Endothelial cell of umbilical vein (primary cell): ENCODE data around the gene PTPN14. TPM values are rescaled to one million over a fixed set of nuclear protein-coding genes. Genes with fewer than 3 reads are reported as not detected.

Experiments used
- BruUV-seq: library from RNA; stranded (reverse); fragments of 400-500 nt; replicated peaks from 2 replicates; lab custom pipeline; 2021; lab: Mats Ljungman, UMichigan
- CTCF ChIA-PET: fragments of 300-600, 350-600 bp; sonication (Branson Sonifier 250); formaldehyde crosslinking; loops from one replicate; lab custom pipeline; 2021; ENCODE audit warnings: antibody characterized with exemption, inconsistent platforms; lab: Charles Lee
- POLR2A ChIA-PET: fragments of 300-600, 350-600 bp; sonication (Branson Sonifier 250); formaldehyde crosslinking; loops from one replicate; lab custom pipeline; 2021; ENCODE audit warnings: antibody characterized with exemption, inconsistent platforms; lab: Charles Lee
- DNase-seq: peaks from one replicate; pipeline ENCODE4 v3.0.0-alpha.2; 2011; ENCODE audit warnings: low read depth, low spot score
- FAIRE-seq: peaks from 2 replicates; lab custom pipeline; 2011; peaks lifted over from hg19 to GRCh38; lab: Jason Lieb, UNC
- H2AFZ ChIP-seq: 2 replicates; pipeline ENCODE4 v1.6.0; 2012; ENCODE audit warnings: low read depth, low read length, control low read depth, inconsistent platforms
- H3K27ac ChIP-seq: 2 replicates; pipeline ENCODE4 v1.5.1; 2011; ENCODE audit warnings: low read depth, mild to moderate bottlenecking, control low read depth, low read length, moderate library complexity; ENCODE audit not compliant: insufficient read depth
- H3K27me3 ChIP-seq, 2 experiments: 2 replicates each; pipeline versions ENCODE4 v1.6.0 to v1.6.1; 2011; ENCODE audit warnings: low read length in 2 of 2, mixed read lengths in 1 of 2; ENCODE audit not compliant: control insufficient read depth in 2 of 2, insufficient read depth in 2 of 2
- H3K36me3 ChIP-seq, 2 experiments: 2 replicates in 1 of 2; 3 replicates in 1 of 2; pipeline ENCODE4 v1.5.1; 2011; ENCODE audit warnings: low read length in 2 of 2, mild to moderate bottlenecking in 1 of 2, moderate library complexity in 1 of 2; ENCODE audit not compliant: control insufficient read depth in 2 of 2, insufficient read depth in 2 of 2; ENCODE audit errors: extremely low read depth in 1 of 2
- H3K4me1 ChIP-seq: 3 replicates; pipeline ENCODE4 v1.5.1; 2011; ENCODE audit warnings: mild to moderate bottlenecking, low read length; ENCODE audit not compliant: control insufficient read depth, insufficient read depth; ENCODE audit errors: extremely low read depth
- H3K4me2 ChIP-seq: 2 replicates; pipeline ENCODE4 v1.6.1; 2011; ENCODE audit warnings: low read length, control low read depth, mixed read lengths; ENCODE audit not compliant: insufficient read depth
- H3K4me3 ChIP-seq, 3 experiments: fragments of 200-600 bp in 1 of 3; sonication (generic), shearing (Covaris generic) in 1 of 3; replicated peaks in 1 of 3; 2 replicates each; pipeline ENCODE4 v1.5.1; 2011 to 2016; ENCODE audit warnings: control low read depth in 3 of 3, low read length in 3 of 3, mild to moderate bottlenecking in 2 of 3, inconsistent platforms in 1 of 3, low read depth in 1 of 3, moderate library complexity in 1 of 3; ENCODE audit not compliant: insufficient read depth in 1 of 3
- H3K79me2 ChIP-seq: 2 replicates; pipeline ENCODE4 v1.6.0; 2012; ENCODE audit warnings: low read length, inconsistent platforms; ENCODE audit not compliant: control insufficient read depth, insufficient read depth
- H3K9ac ChIP-seq: replicated peaks from 2 replicates; pipeline ENCODE3; 2011; ENCODE audit warnings: low read length, control low read depth; ENCODE audit not compliant: insufficient read depth; ENCODE audit errors: extremely low read depth
- H3K9me1 ChIP-seq: replicated peaks from 3 replicates; pipeline ENCODE4 v1.6.0; 2011; ENCODE audit warnings: mild to moderate bottlenecking, low read length; ENCODE audit not compliant: control insufficient read depth, insufficient read depth; ENCODE audit errors: extremely low read depth
- H3K9me3 ChIP-seq: replicated peaks from 2 replicates; pipeline ENCODE4 v1.5.1; 2012; ENCODE audit warnings: low read length, inconsistent platforms; ENCODE audit not compliant: control insufficient read depth, insufficient read depth
- H4K20me1 ChIP-seq: replicated peaks from 2 replicates; pipeline ENCODE3; 2011; ENCODE audit warnings: mild to moderate bottlenecking, low read length; ENCODE audit not compliant: control insufficient read depth, insufficient read depth; ENCODE audit errors: extremely low read depth
- EZH2 ChIP-seq: IDR thresholded peaks from 2 replicates; pipeline ENCODE4 v1.6.1; 2012; ENCODE audit warnings: borderline replicate concordance, low read depth, mild to moderate bottlenecking, moderate library complexity, low read length, inconsistent platforms; ENCODE audit not compliant: severe bottlenecking
- FOS ChIP-seq: IDR thresholded peaks from 2 replicates; pipeline ENCODE4 v1.6.1; 2011; ENCODE audit warnings: mild to moderate bottlenecking, low read length, moderate library complexity, borderline replicate concordance; ENCODE audit not compliant: insufficient read depth
- GATA2 ChIP-seq: IDR thresholded peaks from 2 replicates; pipeline ENCODE4 v1.7.0; 2011; ENCODE audit warnings: low read depth, mild to moderate bottlenecking, moderate library complexity, mixed read lengths, low read length; ENCODE audit not compliant: insufficient read length, insufficient read depth
- JUN ChIP-seq: IDR thresholded peaks from 2 replicates; pipeline ENCODE4 v1.6.1; 2011; ENCODE audit warnings: borderline replicate concordance, low read depth; ENCODE audit not compliant: insufficient read length, insufficient read depth
- MYC ChIP-seq: IDR thresholded peaks from one replicate; pipeline ENCODE4 v1.6.1; 2011; ENCODE audit warnings: mild to moderate bottlenecking, low read depth, low read length
- POLR2A ChIP-seq: IDR thresholded peaks from 2 replicates; pipeline ENCODE4 v1.6.1; 2012; ENCODE audit warnings: low read depth, mild to moderate bottlenecking, control low read depth, low read length
- POLR2AphosphoS5 ChIP-seq: IDR thresholded peaks from 2 replicates; pipeline ENCODE4 v1.6.1; 2012; ENCODE audit warnings: low read depth, mild to moderate bottlenecking, control low read depth, low read length, moderate library complexity; ENCODE audit not compliant: insufficient read depth
- dilution Hi-C: fragments of 300-500 bp; cut with MboI; formaldehyde crosslinking; loops from one replicate; pipeline ENCODE4 v1.15.0; 2019; ENCODE audit warnings: low sequenced_read_pairs; ENCODE audit not compliant: extremely low pct_ligation_motif_present
- intact Hi-C: fragments of 100-400 bp; cut with micrococcal nuclease; formaldehyde crosslinking; loops from one replicate; pipeline ENCODE4 v1.10.0; 2022
- polyA plus RNA-seq, 4 experiments: library from polyadenylated mRNA; depleted of rRNA in 3 of 4; stranded (reverse) in 3 of 4; unstranded in 1 of 4; fragments of >200 nt; gene quantifications; 2 replicates each; pipeline versions ENCODE4 v1.2.1 to v1.2.3, GENCODE V29; 2011 to 2012; ENCODE audit warnings: missing spikeins in 1 of 4
- total RNA-seq: library from RNA; stranded (reverse); gene quantifications from 2 replicates; pipeline ENCODE4 v1.2.3, GENCODE V29; 2021
- TF ChIP-seq, protein P1 (sequence below), 2 donors: IDR thresholded peaks; 1 replicate in 1 of 2; 2 replicates in 1 of 2; pipeline ENCODE4 v1.5.1; 2011; ENCODE audit warnings: low read length in 2 of 2, mild to moderate bottlenecking in 2 of 2, moderate library complexity in 2 of 2, control low read depth in 1 of 2, inconsistent platforms in 1 of 2, low read depth in 1 of 2; ENCODE audit not compliant: insufficient read depth in 1 of 2; ENCODE audit errors: extremely low read depth in 1 of 2
- TF ChIP-seq, protein P2 (sequence below): IDR thresholded peaks from 2 replicates; pipeline ENCODE4 v1.6.1; 2011; ENCODE audit not compliant: insufficient read depth, insufficient read length

Gene PTPN14
- total and polyA plus RNA-seq, 2 donors (not counting 3 experiments of a cell fraction or from before 2014, with no cell fraction given): 18.5 to 93.0 TPM

DNA sequence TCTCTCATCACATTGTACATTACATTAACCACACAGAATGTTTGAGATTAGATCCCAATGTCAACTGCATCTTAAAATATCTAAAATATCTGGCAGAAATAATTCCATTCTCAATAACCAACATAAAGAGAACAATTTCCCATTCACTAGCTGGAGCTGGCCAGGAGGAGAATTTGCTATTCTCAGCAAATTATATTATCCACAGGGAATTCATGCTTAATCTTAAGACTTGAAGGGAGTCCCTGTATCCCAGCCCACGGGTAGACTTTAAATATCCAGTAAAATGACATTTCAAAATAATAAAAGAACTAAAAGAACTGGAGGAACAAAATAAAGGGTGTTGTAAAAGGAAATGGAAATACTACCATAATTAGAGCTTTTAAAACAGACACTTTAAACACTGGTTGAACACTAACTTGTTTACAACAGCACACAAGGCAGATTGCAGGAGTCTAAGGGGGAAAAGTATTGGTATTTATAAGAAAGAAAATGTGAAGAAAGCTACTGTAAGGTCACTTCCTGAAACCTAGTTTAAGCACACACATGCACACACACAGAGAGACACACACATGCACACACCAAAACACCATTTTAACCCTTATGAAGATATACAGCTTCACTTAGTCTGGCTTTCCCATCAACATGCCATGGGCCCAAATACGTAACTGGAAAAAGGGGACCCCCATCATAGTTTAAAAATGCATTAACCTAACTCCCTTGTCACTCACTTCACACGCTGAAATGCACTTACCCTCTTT is 107.0 kb downstream of the PTPN14 start:
- CTCF ChIA-PET: interaction anchor here (1.0 to 1.4 kb wide), 5 partner anchors 9 to 128 kb away, joined by 3 to 7 read pairs (median 4); no protein-coding TSS in a partner anchor
- DNase-seq (no peak), FAIRE-seq (no peak)
- Histone ChIP-seq H2AFZ (no peak overlapping the region), H3K79me2 (peaks cover 45% of the 10 kb centered on the region), H3K4me1 (peaks cover 63% of the 10 kb centered on the region), H3K9me3 (no peaks in the 10 kb centered on the region), H4K20me1 (no peaks in the 10 kb centered on the region), H3K9ac (no peak overlapping the region), H3K4me3 (no peak overlapping the region), H3K27ac (no peak overlapping the region), H3K36me3 (no peaks in the 10 kb centered on the region), H3K4me2 (no peak overlapping the region), H3K27me3 (no peaks in the 10 kb centered on the region), H3K9me1 (no peaks in the 10 kb centered on the region)
- BruUV-seq: no TSS peak
- no peak for TF ChIP-seq POLR2A
- TF ChIP-seq, protein P1, sequence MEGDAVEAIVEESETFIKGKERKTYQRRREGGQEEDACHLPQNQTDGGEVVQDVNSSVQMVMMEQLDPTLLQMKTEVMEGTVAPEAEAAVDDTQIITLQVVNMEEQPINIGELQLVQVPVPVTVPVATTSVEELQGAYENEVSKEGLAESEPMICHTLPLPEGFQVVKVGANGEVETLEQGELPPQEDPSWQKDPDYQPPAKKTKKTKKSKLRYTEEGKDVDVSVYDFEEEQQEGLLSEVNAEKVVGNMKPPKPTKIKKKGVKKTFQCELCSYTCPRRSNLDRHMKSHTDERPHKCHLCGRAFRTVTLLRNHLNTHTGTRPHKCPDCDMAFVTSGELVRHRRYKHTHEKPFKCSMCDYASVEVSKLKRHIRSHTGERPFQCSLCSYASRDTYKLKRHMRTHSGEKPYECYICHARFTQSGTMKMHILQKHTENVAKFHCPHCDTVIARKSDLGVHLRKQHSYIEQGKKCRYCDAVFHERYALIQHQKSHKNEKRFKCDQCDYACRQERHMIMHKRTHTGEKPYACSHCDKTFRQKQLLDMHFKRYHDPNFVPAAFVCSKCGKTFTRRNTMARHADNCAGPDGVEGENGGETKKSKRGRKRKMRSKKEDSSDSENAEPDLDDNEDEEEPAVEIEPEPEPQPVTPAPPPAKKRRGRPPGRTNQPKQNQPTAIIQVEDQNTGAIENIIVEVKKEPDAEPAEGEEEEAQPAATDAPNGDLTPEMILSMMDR (IDR thresholded peaks at IDR 0.05; ENCODE audit: extremely low read depth in 1 of 2, insufficient read depth in 1 of 2, low read depth in 1 of 2, low read length in 2 of 2): no peak
- TF ChIP-seq, protein P2, sequence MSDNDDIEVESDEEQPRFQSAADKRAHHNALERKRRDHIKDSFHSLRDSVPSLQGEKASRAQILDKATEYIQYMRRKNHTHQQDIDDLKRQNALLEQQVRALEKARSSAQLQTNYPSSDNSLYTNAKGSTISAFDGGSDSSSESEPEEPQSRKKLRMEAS: no peak
- no peak for TF ChIP-seq POLR2AphosphoS5
- TF ChIP-seq JUN: no peak
- no peak for TF ChIP-seq MYC
- TF ChIP-seq EZH2: no peak
- no peak for TF ChIP-seq GATA2
- no peak for TF ChIP-seq FOS
- intact Hi-C loops: no loop called here
- POLR2A ChIA-PET: no interaction called here
- dilution Hi-C loops: no loop called here
